SW480 (cell line): Measurements from ENCODE around the gene SCAPER.
"Not testable (repeated sequence)": the region's sequence is repeated elsewhere in the genome, so short reads cannot be mapped to it uniquely, and the experiment has no call there.

Experiments
- DNase-seq: peaks from one replicate; pipeline ENCODE4 v3.0.0-alpha.2; 2016; ENCODE audit warnings: low spot score

Gene SCAPER

GRCh38 chr15:76850367-76850766 lies 54.8 kb downstream of the SCAPER start:
- DNase-seq = not testable (repeated sequence)

- DNase-seq = no peak
These were observed 58.4 kb downstream of the SCAPER start for GRCh38 chr15:76846782-76847181.

DNA sequence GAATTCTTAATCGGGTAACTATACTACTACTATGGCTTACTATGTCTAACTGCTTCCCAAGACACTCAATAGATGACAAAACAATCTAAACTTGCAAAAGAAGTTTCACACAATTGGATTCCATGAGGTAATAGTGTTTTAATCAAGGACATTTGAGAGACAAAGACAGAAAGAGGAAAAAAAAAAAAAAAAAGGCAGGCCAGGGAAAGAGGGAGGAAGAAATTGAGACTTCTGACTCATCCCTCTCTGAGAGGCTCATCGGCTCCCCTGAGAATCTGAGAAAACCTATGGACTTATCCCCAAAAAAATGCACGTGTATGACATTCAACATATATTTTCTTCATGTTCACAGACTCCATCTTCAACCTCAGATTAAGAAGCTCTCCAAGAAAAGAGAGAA lies 61.0 kb downstream of the SCAPER start:
- DNase-seq = no peak

GRCh38 chr15:76843269-76843668 lies 61.9 kb downstream of the SCAPER start:
- no peak for DNase-seq

DNA sequence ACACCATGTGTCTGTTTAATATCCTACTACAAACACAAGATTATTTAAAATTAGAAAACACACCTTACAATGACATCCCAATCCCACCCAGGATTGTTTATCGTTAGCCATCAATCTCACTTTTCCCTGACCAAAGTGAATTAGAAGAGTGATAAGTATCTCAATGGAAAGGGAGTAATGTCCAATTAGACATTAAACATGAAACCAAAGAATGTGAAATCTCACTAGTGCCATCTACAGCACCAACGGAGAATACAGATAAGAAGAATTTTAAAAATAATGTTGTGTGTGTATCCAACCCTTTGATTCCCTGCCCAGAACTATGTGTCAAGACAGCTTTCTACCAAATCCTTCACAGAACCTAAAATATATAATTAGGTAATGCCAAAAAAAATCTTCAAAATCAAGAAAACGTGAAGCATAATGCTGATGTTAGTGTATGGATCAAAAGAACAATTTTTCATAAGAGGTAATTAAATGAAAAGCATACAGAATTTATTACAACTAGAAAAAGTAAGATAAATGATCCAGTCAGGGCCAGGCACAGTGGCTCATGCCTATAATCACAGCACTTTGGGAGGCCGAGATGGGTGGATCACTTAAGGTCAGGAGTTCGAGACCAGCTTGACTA lies 64.2 kb downstream of the SCAPER start:
- peak; percentile 49 for DNase-seq

DNA sequence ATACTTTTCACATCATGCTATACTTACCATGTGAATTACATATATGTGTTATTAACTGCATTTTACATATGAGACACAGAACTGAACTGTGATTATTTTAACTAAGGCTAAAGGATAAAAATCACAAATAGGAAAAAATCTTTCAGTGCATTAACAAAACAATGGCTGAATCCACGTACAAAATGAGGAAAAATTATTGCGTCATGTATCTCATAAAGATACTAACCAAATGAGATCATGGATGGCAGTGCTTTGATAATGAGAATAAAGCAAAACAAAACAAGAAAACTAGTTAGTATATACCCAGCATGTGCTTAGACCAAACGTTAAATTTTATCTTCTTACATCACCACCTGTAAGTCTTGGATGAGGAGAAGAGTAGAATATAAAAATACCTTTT lies 66.0 kb downstream of the SCAPER start:
- DNase-seq = no peak

DNA sequence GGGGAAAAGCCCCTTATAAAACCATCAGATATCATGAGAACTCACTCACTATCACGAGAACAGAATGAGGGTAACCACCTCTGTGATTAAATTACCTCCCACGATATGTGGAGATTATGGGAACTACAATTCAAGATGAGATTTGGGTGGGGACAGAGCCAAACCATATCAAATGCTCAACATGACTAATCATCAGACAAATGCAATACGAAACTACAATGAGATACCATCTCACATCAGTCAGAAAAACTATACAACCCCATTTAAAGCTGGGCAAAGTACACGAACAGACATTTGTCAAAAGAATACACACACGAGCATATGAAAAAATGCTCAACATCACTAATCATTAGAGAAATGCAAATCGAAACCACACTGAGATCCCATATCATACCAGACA lies 67.7 kb downstream of the SCAPER start:
- no peak for DNase-seq

DNA sequence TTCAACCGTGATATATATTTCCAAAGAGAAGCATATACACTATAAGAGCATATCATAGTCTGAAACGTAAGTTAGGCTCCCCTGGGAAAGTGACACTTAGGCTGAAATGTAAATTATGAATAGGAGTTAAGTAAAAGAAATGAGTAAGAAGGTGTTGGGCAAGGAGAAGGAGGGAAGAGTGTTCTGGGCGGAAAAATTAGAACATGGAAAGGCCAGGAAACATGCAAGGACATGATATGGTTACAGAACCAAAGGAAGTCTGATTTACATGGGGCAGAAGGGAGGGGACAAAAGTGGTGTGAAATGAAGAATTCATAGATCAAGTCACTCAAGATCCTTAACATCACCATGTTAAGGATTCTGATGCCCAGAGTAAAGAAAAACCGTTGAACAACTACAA lies 75.2 kb downstream of the SCAPER start:
- no peak for DNase-seq

GRCh38 chr15:76823890-76824289 lies 81.2 kb downstream of the SCAPER start:
- no peak for DNase-seq

DNA sequence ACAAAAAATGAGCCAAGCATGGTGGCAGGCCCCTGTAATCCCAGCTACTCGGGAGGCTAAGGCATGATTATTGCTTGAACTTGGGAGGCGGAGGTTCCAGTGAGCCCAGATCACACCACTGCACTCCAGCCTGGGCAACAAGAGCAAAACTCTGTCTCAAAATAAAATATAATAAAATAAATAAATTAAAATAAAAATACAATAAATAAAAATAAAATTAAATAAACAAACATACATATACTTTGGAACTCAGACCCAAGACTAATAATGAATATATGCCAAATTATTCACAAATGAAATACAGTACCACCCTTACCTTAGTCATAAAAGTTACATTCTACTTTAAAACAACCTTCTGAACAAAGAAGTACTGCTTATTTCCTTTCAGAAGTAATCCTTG lies 81.8 kb downstream of the SCAPER start:
- DNase-seq = no peak

DNA sequence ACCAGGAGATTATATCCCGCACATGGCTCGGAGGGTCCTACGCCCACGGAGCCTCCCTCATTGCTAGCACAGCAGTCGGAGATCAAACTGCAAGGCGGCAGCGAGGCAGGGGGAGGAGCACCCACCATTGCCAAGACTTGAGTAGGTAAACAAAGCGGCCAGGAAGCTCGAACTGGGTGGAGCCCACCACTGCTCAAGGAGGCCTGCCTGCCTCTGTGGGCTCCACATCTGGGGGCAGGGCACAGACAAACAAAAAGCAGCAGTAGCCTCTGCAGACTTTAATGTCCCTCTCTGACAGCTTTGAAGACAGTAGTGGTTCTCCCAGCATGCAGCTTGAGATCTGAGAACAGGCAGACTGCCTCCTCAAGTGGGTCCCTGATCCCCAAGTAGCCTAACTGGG lies 86.2 kb downstream of the SCAPER start:
- not testable (repeated sequence) for DNase-seq

GRCh38 chr15:76815421-76815820 lies 89.7 kb downstream of the SCAPER start:
- DNase-seq = no peak

DNA sequence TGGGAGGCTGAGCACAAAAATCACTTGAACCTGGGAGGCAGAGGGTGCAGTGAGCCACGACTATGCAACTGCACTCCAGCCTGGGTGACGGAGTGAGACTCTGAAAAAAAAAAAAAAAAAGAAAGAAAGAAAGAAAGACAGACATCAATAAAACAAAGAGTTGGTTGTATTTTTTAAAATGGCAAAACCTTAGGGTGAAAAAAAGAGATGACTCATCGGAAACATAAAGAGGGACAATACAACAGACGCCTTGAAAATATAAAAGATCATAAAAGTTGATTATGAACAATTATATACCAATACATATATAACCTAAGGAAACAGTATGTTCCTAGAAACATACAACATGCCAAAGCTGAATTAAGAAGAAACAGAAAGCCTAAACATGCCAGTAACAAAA lies 92.8 kb downstream of the SCAPER start:
- DNase-seq = no peak

DNA sequence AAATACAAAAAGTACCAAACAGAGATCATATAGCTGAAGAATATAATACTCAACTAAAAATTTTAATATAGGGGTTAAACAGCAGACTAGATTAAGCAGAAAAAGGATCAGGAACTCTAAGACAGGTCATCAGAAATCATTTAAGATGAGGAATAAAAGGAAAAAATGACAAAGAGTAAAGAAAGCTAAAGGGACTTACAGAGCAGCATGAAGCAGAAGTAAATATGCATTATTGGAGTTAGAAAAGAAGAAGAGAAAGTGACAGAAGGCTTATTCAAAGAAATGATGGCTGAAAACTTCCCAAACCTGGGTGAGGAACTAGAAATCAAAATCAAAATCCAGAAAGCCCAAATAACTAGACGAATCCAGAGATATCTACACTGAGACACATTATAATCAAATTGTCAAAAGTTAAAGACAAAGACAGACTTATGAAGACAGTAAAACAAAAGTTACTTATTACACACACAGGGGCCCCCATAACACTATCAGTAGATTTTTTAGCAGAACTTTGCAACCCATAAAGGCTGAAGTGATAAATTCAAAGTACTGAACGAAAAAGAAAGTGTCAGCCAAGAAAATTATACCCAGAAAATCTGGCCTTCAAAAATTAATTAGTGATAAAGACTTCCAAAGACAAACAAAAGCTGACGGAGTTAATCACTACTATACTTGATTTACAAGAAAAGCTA lies 95.6 kb downstream of the SCAPER start:
- no peak for DNase-seq

- DNase-seq = no peak
These were observed 102.0 kb downstream of the SCAPER start for GRCh38 chr15:76803049-76803571.

DNA sequence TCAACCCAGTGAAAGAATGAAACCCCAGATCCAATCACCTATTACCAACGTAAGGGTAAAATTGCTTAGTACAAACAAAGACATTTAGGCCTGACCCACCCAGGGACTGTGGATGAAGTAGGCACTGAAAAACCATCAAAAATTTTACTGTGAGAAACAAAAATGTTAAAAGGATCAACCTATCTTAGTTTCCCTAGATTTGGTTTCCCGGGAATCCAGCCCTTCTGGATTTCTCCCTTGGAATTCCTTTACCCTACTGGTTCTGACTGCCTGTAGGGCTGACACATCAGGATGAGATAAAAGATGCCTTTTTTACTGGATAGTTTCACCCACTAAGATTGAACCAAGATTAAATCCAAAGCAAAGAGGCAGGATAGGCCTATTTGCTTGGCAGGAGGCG lies 102.7 kb downstream of the SCAPER start:
- DNase-seq = no peak

DNA sequence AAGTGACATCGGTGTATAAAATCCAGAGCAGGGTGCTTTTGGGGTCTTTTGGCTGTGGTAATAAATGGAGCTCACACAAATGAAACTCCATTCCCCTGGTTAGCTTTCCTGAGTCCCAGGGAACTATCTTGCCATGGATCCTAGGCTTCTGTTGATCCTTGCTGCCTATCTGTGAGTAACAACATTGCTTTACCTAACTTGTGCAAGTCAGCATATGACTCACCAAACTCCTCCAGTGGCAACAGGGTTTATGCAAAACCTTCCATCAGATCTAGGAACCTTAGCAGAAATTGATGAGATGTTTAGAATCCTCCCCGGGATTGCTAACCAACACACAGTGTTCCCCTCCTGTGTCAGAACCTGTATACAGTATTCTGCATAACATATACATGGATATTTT lies 105.4 kb downstream of the SCAPER start:
- peak; percentile 2 for DNase-seq

- no peak for DNase-seq
These were observed 109.9 kb downstream of the SCAPER start for GRCh38 chr15:76795217-76795616.

- DNase-seq = no peak
These were observed 112.0 kb downstream of the SCAPER start for GRCh38 chr15:76793162-76793561.

DNA sequence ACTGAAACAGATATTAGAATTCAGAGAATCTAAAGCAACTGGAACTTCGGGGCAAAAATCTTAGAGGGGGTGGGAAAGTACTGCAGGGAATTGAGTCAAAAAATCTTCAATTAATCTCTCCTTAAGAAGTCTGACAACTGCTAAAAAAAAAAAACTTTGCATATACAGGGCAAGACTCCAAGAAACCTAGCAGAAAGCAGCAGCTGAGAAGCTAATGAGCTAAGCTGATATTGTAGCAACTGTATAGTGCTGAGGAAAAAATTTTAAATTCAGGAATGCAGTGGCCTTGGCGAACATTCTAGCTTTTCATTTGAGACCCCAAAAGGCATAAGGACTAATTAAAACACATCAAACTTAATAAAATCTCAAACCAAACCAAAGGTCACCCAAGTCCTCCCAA lies 113.6 kb downstream of the SCAPER start:
- DNase-seq = no peak

GRCh38 chr15:76787273-76787672 lies 117.9 kb downstream of the SCAPER start:
- DNase-seq = no peak

DNA sequence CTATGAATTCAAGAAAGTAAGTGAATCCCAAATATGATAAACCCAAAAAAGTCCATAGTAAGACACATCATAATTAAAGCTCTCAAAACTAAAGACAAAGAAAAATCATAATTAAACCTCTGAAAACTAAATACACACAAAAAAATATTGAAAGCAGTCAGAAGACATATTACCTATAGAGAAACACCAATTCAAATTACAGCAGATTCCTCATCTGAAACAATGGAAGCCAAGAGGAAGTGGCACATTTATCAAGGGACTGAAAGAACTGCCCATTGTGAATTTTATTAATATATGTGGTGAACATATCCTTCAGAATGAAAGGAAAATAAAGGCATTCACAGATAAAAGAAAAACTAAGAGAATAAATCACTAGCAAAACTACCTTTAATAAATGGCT lies 128.2 kb downstream of the SCAPER start:
- peak; percentile 2 for DNase-seq

DNA sequence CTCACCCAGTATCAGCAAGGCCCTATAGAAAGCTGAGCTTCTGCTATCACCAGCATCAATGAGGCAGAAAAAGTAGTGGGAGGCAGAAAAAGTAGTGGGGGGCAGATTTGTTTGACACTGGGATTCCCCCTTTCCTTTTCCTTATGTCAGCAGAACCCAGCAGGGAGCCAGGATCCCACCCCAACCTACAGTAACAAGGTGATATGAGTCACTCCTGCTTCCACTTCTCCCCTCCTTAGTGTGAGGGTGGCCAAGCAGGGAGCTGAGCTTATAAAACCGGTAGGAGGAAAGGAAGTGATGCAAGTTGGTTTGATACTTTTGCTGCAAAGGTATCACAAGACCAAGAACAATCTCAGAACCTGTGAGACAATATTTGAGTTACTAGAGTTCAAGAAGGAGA lies 128.7 kb downstream of the SCAPER start:
- no peak for DNase-seq

GRCh38 chr15:76773234-76773633 lies 131.9 kb downstream of the SCAPER start:
- no peak for DNase-seq
